ENCODE results near the gene SYNE2. TPM values are rescaled to one million over a fixed set of nuclear protein-coding genes. Genes with fewer than 3 reads are reported as not detected.

Gene SYNE2
- total and polyA plus RNA-seq, 2 of the 8 experiments (the other 6 are each of a cell fraction or from before 2014, with no cell fraction given) = 32.6 to 46.1 TPM

DNA sequence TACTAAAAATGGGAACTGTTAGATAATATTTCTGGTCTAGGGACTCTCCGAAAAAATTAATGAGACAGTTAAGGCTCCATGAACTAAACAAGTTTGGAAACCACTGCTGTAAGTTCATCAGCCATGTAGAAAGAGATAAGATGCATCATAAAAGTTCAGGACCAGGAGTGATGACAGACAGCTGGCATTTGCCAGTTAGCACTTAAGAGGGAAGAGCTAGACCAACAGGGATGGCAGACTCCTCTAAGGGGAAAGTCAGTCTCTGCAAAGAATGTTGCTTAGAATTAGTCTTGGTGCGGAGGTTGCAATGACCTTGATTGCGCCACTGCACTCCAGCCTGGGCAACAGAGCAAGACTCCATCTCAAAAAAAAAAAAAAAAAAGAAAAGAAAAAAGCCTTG lies 129.4 kb downstream of the SYNE2 start:
- no peak overlapping the region for H2BK12ac ChIP-seq (ENCODE audit: low read depth, low read length)
- no peak overlapping the region for H2AK5ac ChIP-seq (ENCODE audit: low read depth, low read length)
- peaks cover 0 to 15% (median 0%) of the 10 kb centered on the region in 4 experiments; a peak in 1 of 8 replicates for H3K36me3 ChIP-seq (ENCODE audit: control insufficient read depth in 2 of 4, insufficient read depth in 4 of 4, low read length in 3 of 4)
- no peak overlapping the region for H3K4ac ChIP-seq (replicated peaks; ENCODE audit: insufficient read length, low read depth, low read length)
- WGBS, 2 experiments (ENCODE audit: extremely low coverage in 1 of 2, insufficient coverage in 1 of 2, insufficient read length in 1 of 2, insufficient replicate concordance in 2 of 2, low coverage in 1 of 2, low lambda C conversion rate in 2 of 2, missing lambda C conversion rate in 1 of 2) = 99% methylated on average over 3 of the region's 3 CpGs; no CpG with 5 or more reads in 1 of the 2 experiments
- H3K9ac ChIP-seq (replicated peaks in 1 of 4; ENCODE audit: extremely low read depth in 1 of 4, low read depth in 3 of 4, low read length in 3 of 4) = no peak overlapping the region
- ChIA-PET CTCF (ENCODE audit: partially characterized antibody) (no interaction called here), POLR2A (ENCODE audit: partially characterized antibody) (no interaction called here)
- H3K18ac ChIP-seq (ENCODE audit: extremely low read depth, low read length) = no peak overlapping the region
- no peak overlapping the region for H3K27ac ChIP-seq (ENCODE audit: low read depth, low read length)
- no peak overlapping the region for H2BK15ac ChIP-seq (ENCODE audit: low read length)
- no peak overlapping the region for H3K14ac ChIP-seq (ENCODE audit: insufficient read length)
- no peak overlapping the region for H3K4me2 ChIP-seq (ENCODE audit: insufficient read depth in 1 of 2, low read depth in 2 of 2, low read length in 2 of 2)
- no peak overlapping the region for H3K56ac ChIP-seq (replicated peaks; ENCODE audit: insufficient read length, low read depth, low read length)
- H2BK120ac ChIP-seq (replicated peaks; ENCODE audit: low read depth, low read length) = no peak overlapping the region
- no peaks in the 10 kb centered on the region for H4K20me1 ChIP-seq (replicated peaks in 1 of 2; ENCODE audit: control insufficient read depth in 1 of 2, insufficient read depth in 2 of 2, low read length in 2 of 2)
- H3K79me1 ChIP-seq (ENCODE audit: low read depth, low read length) = no peaks in the 10 kb centered on the region
- H3K79me2 ChIP-seq (ENCODE audit: control insufficient read depth in 1 of 2, insufficient read depth in 2 of 2, low read length in 2 of 2) = no peaks in the 10 kb centered on the region
- H3K9me3 ChIP-seq (ENCODE audit: insufficient read depth in 2 of 2, low read depth in 1 of 2, low read length in 1 of 2) = no peaks in the 10 kb centered on the region
- TF ChIP-seq NANOG (IDR thresholded peaks at IDR 0.05; ENCODE audit: insufficient read depth, low read depth, low read length, poor library complexity, severe bottlenecking) = no peak
- no peak for TF ChIP-seq POU5F1 (IDR thresholded peaks at IDR 0.05; ENCODE audit: low read depth, low read length)
- TF ChIP-seq TEAD4 (IDR thresholded peaks at IDR 0.05; ENCODE audit: low read depth, low read length) = no peak
- TF ChIP-seq RNF2 (IDR thresholded peaks at IDR 0.05; ENCODE audit: borderline replicate concordance, low read depth, low read length, missing control alignments, poor library complexity, severe bottlenecking) = no peak
- TF ChIP-seq MAFK (IDR thresholded peaks at IDR 0.05; ENCODE audit: low read depth, low read length) = no peak
- no peak for TF ChIP-seq BCL11A (IDR thresholded peaks at IDR 0.05; ENCODE audit: low read depth in 2 of 2, low read length in 2 of 2)
- no peak for TF ChIP-seq FOSL1 (IDR thresholded peaks at IDR 0.05; ENCODE audit: insufficient read depth, low read depth, low read length)
- no peak for TF ChIP-seq CBX5 (IDR thresholded peaks at IDR 0.05; ENCODE audit: low read depth, low read length)
- TF ChIP-seq RFX5 (IDR thresholded peaks at IDR 0.05; ENCODE audit: borderline replicate concordance, low read depth, low read length) = no peak
- no peak for TF ChIP-seq TCF12 (IDR thresholded peaks at IDR 0.05; ENCODE audit: low read depth, low read length)
- TF ChIP-seq POLR2A (IDR thresholded peaks at IDR 0.05; ENCODE audit: control extremely low read depth in 1 of 2, low read depth in 2 of 2, low read length in 2 of 2) = no peak
- TF ChIP-seq KDM5A (IDR thresholded peaks at IDR 0.05; ENCODE audit: low read length) = no peak
- no peak for DNase-seq (ENCODE audit: low read depth in 1 of 2, low spot score in 2 of 2)
- no peak overlapping the region for H3K23ac ChIP-seq (ENCODE audit: insufficient read length)
- H4K5ac ChIP-seq (ENCODE audit: insufficient read length, low read depth, low read length) = no peak overlapping the region
- no peak overlapping the region for H3K4me3 ChIP-seq (ENCODE audit: extremely low read depth in 1 of 4, insufficient read depth in 2 of 4, low read depth in 3 of 4, low read length in 4 of 4)
- H4K91ac ChIP-seq (replicated peaks; ENCODE audit: insufficient read length, low read length) = no peak overlapping the region
- H3K23me2 ChIP-seq (ENCODE audit: low read depth, low read length) = no peaks in the 10 kb centered on the region
- no peak overlapping the region for H4K8ac ChIP-seq (ENCODE audit: extremely low read depth, insufficient read depth, low read length)
- FAIRE-seq = no peak
- no peaks in the 10 kb centered on the region for H3K4me1 ChIP-seq (replicated peaks in 1 of 4; ENCODE audit: control insufficient read depth in 3 of 4, insufficient read depth in 4 of 4, low read length in 3 of 4)
- no peak overlapping the region for H2BK5ac ChIP-seq (ENCODE audit: low read depth, low read length)
- no peak overlapping the region for H2BK20ac ChIP-seq (ENCODE audit: low read length)
- H2AFZ ChIP-seq (ENCODE audit: low read length) = no peak overlapping the region
- H3K27me3 ChIP-seq (replicated peaks in 1 of 4; ENCODE audit: control insufficient read depth in 3 of 4, extremely low read depth in 1 of 4, insufficient read depth in 3 of 4, low read length in 3 of 4) = no peaks in the 10 kb centered on the region

All from H1 (cell line).